ENCODE measurements around the gene CREB5.

CREB5 gene

DNA sequence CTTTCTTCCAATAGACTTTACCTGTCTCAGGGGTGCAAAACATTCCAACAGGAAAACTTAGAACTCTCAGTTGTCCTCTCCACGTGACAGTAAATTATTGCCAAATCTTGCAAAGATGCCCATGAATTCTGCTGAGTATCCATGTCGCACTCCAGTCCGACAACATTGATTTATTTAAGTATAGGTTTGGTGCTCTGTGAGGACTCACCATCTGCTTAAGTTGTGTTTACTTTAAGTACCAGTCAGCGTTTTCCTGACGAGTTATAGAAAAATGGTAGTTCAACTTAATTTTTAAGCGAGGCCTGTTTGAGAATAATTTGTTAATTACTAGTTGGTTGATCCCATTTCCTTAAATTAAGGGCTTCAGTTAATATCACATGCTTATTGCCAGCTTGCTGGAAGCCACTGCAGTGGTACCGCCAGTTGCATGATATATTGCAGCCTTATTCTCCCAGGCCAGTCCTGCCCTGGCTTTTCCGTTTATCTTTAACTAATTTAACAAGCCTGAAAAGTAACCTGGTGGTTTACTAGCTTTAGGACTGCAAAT, 27.8 kb downstream of the CREB5 start:
- no peak for DNase-seq

DNA sequence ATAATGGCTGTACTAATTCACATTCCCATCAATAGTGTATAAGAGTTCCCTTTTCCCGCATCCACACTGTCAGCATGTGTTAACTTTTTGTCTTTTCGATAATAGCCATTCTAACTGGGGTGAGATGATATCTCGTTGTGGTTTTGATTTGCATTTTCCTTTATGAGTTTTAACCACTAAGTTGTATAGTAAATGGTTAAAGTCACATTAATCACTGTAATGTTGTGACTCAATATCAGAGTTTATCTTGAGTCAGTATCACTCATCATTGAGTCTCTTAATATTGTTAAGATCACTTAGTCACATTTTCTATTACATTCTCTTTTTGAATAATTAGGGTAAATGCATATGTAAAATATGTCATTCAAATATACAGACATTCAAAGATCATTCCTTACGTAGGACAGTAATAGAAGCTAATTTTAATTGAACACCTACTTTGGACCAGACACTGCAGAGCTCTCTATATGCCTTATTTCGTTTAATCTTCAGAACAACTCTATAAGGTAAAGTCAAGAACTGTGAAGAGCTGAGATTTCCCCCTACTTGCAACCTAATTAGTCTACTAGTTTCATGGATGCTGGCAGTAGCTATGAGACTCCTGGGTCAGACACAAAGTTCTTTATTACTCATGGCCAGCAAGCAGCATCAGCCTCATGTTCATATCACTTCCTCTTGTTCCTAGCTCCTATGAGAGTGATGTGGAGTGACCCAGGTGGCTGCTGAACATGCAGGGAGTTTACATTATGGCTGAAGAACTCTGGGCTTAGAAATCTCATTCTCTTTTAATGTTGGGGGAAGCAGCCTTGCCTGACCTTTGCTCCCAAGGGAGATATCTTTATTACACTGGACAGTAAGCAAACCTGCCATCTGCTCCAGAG, 30.5 kb downstream of the CREB5 start:
- DNase-seq: no peak

- no peak for DNase-seq
These were observed 33.8 kb downstream of the CREB5 start for GRCh38 chr7:28446131-28446530.

GRCh38 chr7:28447071-28447470, 34.8 kb downstream of the CREB5 start:
- DNase-seq: no peak

GRCh38 chr7:28448708-28449107, 36.4 kb downstream of the CREB5 start:
- DNase-seq: no peak

GRCh38 chr7:28452681-28453080, 40.4 kb downstream of the CREB5 start:
- DNase-seq: no peak

DNA sequence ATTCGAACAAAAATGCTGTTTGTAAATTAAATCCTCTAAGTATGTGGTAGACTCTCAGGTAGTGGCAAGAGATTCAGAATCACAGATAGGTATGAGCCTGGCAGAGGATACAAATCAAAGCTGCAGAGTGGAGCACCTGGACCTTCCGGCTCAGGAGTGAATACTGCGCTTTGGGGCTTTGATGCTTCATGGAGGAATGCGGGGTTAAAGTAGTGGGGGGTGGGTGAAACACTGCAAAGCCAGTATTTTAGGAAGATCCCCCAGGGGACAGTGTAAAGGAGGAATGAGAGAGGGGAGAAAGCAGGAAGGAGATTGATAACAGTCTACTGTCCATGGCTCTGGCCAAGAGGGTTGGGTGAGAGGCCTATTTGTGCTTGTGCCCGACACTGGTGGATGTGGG, 43.2 kb downstream of the CREB5 start:
- no peak for DNase-seq

DNA sequence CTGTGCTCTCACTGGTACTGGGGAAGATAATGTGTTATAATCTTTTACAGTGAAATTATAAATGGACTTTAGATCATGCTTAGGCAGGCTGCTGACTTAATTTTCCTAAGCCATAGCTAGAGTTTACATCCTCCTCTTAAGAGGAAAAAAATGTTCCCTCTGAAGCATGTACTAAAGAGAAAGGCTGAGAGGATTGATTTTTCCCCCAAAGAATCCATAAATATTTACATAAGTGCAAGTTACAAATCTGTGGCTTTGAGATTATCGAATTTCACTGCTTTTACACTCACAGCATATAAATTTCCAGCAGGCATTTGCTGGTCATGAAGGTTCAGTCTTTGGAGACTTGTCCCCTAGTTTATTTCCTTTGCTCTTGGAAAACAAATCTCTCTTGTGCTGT, 43.7 kb downstream of the CREB5 start:
- DNase-seq: no peak

DNA sequence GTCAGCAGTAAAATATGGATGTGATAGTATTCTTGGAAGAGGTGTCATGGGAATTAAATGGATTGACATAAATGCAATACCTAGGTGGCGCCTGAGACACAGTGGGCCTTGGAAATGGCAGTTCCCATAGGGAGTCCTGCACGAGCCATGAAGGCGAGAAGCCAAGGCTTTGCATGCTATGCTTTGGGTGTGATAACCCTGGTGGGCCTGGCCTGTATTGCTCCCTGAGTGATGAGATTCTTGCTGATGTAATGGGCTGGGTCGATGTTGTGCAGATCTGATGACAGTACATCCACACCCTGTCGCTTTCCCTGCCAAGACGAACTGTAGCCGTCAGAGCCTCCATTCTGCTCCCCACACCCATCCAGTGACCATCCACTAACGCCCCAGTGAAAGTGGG, 46.4 kb downstream of the CREB5 start:
- DNase-seq: no peak

DNA sequence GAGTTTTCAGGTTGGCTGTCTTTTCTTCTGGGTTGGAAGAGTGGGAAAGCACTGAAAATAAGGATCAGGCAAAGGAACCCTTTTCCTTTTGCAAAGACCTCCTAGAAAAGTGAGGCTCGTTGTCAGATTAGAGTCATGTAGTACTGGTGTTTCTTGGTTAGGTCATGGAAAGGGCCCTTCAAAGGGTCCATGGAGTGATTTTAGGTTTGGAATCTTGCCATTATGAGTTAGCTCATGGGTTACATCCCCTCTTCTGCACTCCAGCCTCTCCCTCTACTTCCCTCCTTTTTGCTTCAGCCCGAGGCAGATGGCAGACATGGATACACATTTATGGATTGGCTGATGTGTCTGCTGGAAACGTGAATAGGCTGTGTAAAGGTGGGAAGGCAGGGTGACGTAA, 47.0 kb downstream of the CREB5 start:
- DNase-seq: no peak

DNA sequence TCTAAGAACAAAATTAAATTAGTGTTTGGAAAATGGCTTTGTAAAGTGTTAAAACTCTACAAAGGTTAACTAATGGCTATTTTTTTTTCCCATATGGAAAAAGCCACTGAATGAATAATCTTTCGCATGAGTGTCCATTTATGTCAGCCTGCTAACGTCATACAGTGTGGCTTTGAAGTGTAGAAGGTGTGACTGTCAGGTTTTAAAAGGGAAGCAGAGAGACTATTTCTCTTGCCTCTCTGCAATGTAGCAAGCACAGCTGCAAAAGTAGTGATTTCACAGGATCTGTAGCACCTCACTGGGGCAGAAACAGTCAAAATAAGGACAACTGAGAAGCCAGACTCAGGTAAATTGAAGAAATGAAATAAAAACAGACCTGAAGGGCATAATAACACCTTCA, 53.4 kb downstream of the CREB5 start:
- no peak for DNase-seq

DNA sequence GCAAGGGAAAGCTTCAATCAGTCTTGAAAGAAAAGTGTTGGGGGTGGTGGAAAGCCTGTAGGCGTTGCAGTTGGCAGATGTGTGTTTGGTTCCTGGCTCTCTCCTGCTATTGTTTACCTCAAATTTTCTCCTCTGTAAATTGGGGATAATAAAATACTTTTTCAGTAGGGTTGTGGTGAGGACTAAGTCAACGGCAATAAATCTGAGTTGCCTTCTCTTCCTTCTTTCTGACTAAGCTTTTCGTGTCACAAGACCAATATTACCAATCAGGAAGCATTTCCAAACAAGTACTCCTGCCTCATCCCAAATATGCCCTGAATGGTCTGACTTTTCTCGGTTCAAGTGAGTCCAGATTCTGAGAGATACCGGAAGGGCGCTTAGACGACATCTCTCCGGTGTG, 54.0 kb downstream of the CREB5 start:
- DNase-seq: no peak

DNA sequence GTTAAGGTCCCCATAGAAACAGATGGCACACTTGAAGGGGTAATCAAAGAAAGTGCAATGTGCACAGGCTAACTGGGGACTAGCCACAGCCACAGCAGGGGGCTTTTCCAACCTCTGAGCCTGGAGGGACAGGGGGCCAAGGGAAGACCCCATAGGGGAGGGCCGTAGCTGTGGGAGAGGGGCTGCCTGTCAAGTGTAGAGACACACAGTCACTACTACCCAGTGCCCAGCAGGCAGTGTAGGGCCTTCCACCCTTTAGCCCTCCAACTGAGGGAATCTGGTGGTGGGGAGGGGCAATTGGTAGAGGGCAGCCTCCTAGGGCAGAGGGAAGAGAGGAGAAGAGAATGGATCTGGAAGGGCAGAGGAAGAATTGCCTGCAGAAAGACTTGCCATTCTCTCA, 54.6 kb downstream of the CREB5 start:
- no peak for DNase-seq

GRCh38 chr7:28469562-28469961, 57.2 kb downstream of the CREB5 start:
- DNase-seq: no peak

- no peak for DNase-seq
These were observed 58.0 kb downstream of the CREB5 start for GRCh38 chr7:28470344-28470743.

DNA sequence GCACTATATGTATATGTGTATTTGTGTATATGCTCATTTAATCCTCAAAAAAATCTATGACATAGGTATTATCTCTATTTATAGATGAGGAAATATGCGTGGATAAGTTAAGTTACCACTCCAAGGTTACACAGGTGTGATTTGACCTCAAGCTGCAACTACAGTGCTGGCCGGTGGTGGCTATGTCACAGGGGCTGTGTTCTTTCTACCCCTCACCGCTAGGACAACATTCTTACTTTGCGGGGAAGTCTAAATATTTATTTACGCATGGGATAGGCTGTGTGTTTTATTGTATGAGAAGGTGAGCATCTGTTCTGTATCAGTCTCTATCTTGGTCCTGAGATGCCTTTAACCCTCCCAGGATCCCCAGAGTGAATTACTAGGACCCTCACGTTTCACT, 60.0 kb downstream of the CREB5 start:
- DNase-seq: no peak

GRCh38 chr7:28473571-28474281, 61.4 kb downstream of the CREB5 start:
- DNase-seq: no peak

DNA sequence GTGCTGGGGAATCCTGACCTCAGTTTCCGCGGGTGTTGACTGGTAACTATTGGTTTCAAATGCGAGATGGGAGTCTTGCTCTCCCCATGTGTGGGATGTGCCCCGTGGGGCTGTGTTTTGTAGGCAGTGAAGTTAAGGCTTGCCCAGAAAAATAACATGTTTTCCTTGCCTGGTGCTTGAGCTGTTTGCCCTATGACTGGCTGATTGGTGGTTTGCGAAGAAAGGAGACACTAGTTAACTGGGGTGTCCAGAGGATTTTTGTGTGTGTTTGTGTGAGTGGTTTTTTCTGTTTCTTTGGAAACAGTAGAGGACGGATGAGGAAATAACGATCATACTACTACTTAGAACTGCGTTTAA, 61.9 kb downstream of the CREB5 start:
- no peak for DNase-seq

DNA sequence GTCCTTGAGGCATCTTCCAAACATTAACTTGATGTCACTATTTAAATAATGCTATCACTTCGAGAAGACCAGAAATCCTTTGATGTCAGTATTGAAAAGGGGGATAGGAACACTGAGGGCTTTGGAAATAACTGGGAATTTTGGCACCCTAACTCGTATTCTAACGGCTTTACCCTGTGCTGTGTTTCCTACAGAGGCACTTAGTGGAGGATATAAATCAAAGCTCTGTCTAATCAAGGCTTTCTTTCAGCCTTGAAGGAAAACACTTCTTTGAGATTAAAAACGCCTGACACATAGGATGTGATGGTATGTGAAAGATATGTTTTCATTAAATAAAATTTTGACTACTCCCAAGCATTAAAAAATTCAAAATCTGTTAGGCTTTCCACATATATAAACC, 62.3 kb downstream of the CREB5 start:
- DNase-seq: no peak

GRCh38 chr7:28477041-28477442, 64.7 kb downstream of the CREB5 start:
- DNase-seq: no peak

DNA sequence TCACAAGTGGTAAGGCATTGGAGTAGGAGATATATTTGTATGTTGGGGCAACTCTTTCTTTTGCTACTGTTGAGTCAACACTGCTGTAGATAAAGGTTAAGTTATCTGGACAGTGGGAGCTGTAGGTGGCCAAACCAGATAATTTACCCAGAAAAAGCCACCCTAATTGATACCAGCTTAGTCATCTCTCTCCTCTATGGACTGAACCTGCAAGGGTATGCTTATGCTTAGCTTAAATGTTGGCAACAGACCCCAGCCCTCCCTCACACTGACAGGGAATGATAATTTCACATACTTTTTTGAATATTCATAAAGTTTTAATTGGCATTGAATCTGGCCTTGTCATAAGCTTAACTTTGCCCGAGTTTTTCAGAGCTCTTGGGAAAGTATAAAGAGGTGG, 66.3 kb downstream of the CREB5 start:
- DNase-seq: no peak

- no peak for DNase-seq
These were observed 67.2 kb downstream of the CREB5 start for GRCh38 chr7:28479507-28479947.

- no peak for DNase-seq
These were observed 68.3 kb downstream of the CREB5 start for GRCh38 chr7:28480595-28480994.
